NCI-H1417 treated with DMSO at 0.1 percent for 48 hours (cell line): ENCODE measurements around the gene FLCN.

ENCODE experiments used
- DNase-seq: peaks from one replicate; lab custom pipeline; 2025; lab: John Stamatoyannopoulos, UW

FLCN gene

DNA sequence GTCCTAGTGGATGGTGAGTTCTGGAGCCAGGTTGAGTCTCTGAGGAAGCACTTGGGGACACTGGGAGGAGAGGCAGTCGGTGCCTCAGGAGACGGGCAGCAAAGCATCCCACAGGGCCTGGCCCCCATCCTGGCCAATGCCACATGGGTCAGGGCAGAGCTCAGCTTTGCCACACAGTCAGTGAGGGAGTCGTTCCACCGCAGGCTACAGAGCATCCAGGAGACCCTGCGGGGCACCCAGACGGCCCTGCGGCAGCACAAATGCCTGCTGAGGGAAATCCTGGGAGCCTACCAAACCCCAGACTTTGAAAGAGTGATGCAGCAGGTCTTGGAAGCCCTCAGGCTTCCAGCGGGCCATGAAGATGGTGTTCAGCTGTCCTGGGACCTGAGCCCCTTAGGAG, 70.5 kb downstream of the FLCN start:
- no peak for DNase-seq

DNA sequence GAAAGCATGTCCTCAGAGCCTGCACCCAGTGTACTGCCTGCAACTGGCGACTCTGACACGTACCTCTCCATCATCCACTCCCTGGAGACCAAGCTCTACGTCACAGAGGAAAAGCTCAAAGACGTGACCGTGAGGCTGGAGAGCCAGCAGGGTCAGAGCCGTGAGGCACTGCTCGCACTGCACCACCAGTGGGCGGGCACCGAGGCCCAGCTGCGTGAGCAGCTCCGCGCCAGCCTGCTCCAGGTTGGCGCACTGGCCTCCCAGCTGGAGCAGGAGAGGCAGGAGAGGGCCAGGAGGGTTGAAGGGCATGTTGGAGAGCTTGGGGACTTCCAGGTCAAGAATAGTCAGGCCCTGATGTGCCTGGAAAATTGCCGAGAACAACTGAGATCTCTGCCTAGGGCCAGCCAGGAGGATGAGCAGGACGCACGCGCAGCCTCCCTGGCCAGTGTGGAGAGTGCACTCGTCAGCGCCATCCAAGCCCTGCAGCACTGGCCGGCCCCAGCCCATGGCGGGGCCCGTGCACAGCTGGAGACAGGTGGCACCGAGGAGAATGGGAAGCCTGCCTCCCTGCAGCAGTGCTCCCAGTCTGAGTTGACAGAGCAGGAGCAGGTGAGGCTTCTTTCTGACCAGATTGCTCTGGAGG, 71.2 kb downstream of the FLCN start:
- DNase-seq, result no peak

DNA sequence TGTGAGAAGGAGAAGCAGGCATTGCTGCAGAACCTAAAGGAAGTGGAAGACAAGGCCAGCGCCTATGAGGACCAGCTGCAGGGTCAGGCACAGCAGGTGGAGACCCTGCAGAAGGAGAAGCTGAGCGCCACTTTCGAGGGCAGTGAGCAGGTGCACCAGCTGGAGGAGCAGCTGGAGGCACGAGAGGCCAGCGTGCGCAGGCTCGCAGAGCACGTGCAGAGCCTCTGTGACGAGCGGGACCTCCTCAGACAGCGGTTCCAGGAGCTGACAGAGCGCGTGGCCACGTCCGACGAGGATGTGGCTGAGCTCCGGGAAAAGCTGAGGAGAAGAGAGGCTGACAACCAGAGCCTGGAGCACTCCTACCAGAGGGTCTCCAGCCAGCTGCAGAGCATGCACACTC, 72.3 kb downstream of the FLCN start:
- no peak for DNase-seq

DNA sequence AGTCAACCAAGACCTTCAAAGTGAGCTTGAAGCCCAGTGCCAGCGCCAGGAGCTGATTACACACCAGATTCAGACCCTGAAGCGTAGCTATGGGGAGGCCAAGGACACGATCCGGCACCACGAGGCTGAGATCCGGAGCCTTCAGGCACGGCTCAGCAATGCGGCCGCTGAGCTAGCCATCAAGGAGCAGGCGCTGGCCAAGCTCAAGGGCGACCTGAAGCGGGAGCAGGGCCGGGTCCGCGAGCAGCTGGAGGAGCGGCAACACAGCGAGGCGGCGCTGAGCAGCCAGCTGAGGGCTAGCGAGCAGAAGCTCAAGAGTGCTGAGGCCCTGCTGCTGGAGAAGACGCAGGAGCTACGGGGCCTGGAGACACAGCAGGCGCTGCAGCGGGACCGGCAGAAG, 72.8 kb downstream of the FLCN start:
- DNase-seq, result no peak
